Thyroid gland (tissue), 4 donors: Measurements from ENCODE around the gene SUPT20H.

Experiments
- CTCF ChIP-seq, 6 experiments: fragments of 200-600 bp in 3 of 6; fragments of 450-650 bp in 3 of 6; sonication (generic) in 3 of 6; IDR thresholded peaks; one replicate each; pipeline ENCODE4 v1.5.1; 2016 to 2019; ENCODE audit warnings: antibody characterized with exemption in 6 of 6, mild to moderate bottlenecking in 2 of 6, inconsistent platforms in 1 of 6, moderate library complexity in 1 of 6
- POLR2A ChIP-seq, 2 donors: fragments of 450-650 bp; IDR thresholded peaks; one replicate each; pipeline ENCODE4 v1.6.1; 2017; ENCODE audit warnings: antibody characterized with exemption in 2 of 2, mild to moderate bottlenecking in 2 of 2, moderate library complexity in 1 of 2

- TF ChIP-seq CTCF (IDR thresholded peaks at IDR 0.05) (no peak), POLR2A (IDR thresholded peaks at IDR 0.05) (no peak)
Observed at GRCh38 chr13:37047846-37048245, 11.6 kb downstream of the SUPT20H start.
